ENCODE data around the gene ETS1.

ETS1 gene

GRCh38 chr11:128412847-128413791 lies 174.2 kb downstream of the ETS1 start:
- DNase-seq = no peak
- intact Hi-C loops (cut with DNase I) = no loop called here

- intact Hi-C loops (cut with DNase I) = no loop called here
- DNase-seq = no peak
These were observed 175.5 kb downstream of the ETS1 start for GRCh38 chr11:128411812-128412211.

GRCh38 chr11:128411150-128411549 lies 176.2 kb downstream of the ETS1 start:
- DNase-seq = no peak
- intact Hi-C loops (cut with DNase I) = no loop called here

GRCh38 chr11:128409476-128409875 lies 177.9 kb downstream of the ETS1 start:
- intact Hi-C loops (cut with DNase I) = no loop called here
- DNase-seq = no peak
